ENCODE measurements around the gene RASD2. TPM values are rescaled to one million over a fixed set of nuclear protein-coding genes. Genes with fewer than 3 reads are reported as not detected.

RASD2 gene, protein sequence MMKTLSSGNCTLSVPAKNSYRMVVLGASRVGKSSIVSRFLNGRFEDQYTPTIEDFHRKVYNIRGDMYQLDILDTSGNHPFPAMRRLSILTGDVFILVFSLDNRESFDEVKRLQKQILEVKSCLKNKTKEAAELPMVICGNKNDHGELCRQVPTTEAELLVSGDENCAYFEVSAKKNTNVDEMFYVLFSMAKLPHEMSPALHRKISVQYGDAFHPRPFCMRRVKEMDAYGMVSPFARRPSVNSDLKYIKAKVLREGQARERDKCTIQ
- total RNA-seq (2022; extraction: Qiagen RNA extraction; ENCODE audit: low read depth) = 0.85 to 1.7 TPM (median 1.4 TPM) in 5 replicates

GRCh38 chr22:35540595-35541253 is at the start of gene RASD2:
Gene RASD2, plus strand, starts transcription at chr22:35540831. Its CDS starts 5,979 bp downstream, at chr22:35546810.

Other genes starting within 250 kb of the RASD2 start
- gene TOM1, start 240.9 kb upstream of the RASD2 start, total RNA-seq (2022; extraction: Qiagen RNA extraction; ENCODE audit: low read depth) = 14.4 to 16.7 TPM (median 16.0 TPM) in 5 replicates
- 591 to 973 TPM (median 747 TPM) in 5 replicates for gene HMOX1, start 159.7 kb upstream of the RASD2 start, total RNA-seq (2022; extraction: Qiagen RNA extraction; ENCODE audit: low read depth)
- gene MCM5, start 140.7 kb upstream of the RASD2 start, total RNA-seq (2022; extraction: Qiagen RNA extraction; ENCODE audit: low read depth) = 65.9 to 104 TPM (median 75.8 TPM) in 5 replicates
- gene MB, start 76.5 kb downstream of the RASD2 start, total RNA-seq (2022; extraction: Qiagen RNA extraction; ENCODE audit: low read depth) = 6.4 to 9.1 TPM (median 6.9 TPM) in 5 replicates
- 1.8 to 2.8 TPM (median 2.1 TPM) in 5 replicates for gene APOL6, start 107.6 kb downstream of the RASD2 start, total RNA-seq (2022; extraction: Qiagen RNA extraction; ENCODE audit: low read depth)
- gene APOL5, start 177.0 kb downstream of the RASD2 start, total RNA-seq (2022; extraction: Qiagen RNA extraction; ENCODE audit: low read depth) = not detected in 5 replicates

Data from A549 treated with CpdA at 1 μM for 4 hours (cell line).